Measurements from ENCODE around the gene CHMP4B. TPM values are rescaled to one million over a fixed set of nuclear protein-coding genes. Genes with fewer than 3 reads are reported as not detected.

CHMP4B gene
- total RNA-seq: 47.4 and 77.1 TPM in 2 replicates

GRCh38 chr20:33810885-33811775, at the start of gene CHMP4B:
Gene CHMP4B, plus strand, starts transcription at chr20:33811348. Its CDS starts 121 bp downstream, at chr20:33811469.

Other genes with a start within 250 kb of the CHMP4B start
- gene C20orf144, start 149.0 kb upstream of the CHMP4B start, total RNA-seq: 0.32 TPM in 1 of 2 replicates, not detected in the other
- gene ACTL10, start 144.4 kb upstream of the CHMP4B start, total RNA-seq: 3.6 and 4.0 TPM in 2 replicates
- gene NECAB3, start 136.9 kb upstream of the CHMP4B start, total RNA-seq: 15.2 and 19.5 TPM in 2 replicates
- gene E2F1, start 125.0 kb upstream of the CHMP4B start, total RNA-seq: 11.4 and 12.0 TPM in 2 replicates
- 3.9 and 4.3 TPM in 2 replicates for gene PXMP4, start 91.0 kb upstream of the CHMP4B start, total RNA-seq
- 0.65 and 0.76 TPM in 2 replicates for gene ZNF341, start 79.4 kb upstream of the CHMP4B start, total RNA-seq
- 62.6 and 71.1 TPM in 2 replicates for gene RALY, start 182.6 kb downstream of the CHMP4B start, total RNA-seq